LNCAP (cell line): ENCODE data around the gene BMPR2.

ENCODE experiments used
- TF ChIP-seq, protein P1 (sequence below): fragments of 450-650 bp; IDR thresholded peaks from 2 replicates; pipeline ENCODE4 v1.5.1; 2017; ENCODE audit warnings: mild to moderate bottlenecking

The BMPR2 gene

DNA sequence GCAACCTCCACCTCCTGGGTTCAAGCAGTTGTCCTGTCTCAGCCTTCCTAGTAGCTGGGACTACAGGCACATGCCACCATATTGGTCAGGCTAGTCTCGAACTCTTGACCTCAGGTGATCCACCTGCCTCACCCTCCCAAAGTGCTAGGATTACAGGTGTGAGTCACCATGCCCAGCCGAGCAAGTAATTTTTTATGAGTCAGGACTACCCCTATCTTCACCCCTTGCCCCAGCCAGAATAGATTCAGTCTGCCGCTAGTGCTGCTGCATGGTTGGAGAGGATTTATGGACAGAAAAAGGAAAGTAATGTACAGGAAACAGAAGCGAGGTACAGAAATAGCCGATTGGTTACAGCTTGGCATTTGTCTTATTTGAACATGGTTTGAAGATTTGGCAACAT, 48.9 kb downstream of the BMPR2 start:
- TF ChIP-seq, protein P1, sequence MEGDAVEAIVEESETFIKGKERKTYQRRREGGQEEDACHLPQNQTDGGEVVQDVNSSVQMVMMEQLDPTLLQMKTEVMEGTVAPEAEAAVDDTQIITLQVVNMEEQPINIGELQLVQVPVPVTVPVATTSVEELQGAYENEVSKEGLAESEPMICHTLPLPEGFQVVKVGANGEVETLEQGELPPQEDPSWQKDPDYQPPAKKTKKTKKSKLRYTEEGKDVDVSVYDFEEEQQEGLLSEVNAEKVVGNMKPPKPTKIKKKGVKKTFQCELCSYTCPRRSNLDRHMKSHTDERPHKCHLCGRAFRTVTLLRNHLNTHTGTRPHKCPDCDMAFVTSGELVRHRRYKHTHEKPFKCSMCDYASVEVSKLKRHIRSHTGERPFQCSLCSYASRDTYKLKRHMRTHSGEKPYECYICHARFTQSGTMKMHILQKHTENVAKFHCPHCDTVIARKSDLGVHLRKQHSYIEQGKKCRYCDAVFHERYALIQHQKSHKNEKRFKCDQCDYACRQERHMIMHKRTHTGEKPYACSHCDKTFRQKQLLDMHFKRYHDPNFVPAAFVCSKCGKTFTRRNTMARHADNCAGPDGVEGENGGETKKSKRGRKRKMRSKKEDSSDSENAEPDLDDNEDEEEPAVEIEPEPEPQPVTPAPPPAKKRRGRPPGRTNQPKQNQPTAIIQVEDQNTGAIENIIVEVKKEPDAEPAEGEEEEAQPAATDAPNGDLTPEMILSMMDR = no peak

DNA sequence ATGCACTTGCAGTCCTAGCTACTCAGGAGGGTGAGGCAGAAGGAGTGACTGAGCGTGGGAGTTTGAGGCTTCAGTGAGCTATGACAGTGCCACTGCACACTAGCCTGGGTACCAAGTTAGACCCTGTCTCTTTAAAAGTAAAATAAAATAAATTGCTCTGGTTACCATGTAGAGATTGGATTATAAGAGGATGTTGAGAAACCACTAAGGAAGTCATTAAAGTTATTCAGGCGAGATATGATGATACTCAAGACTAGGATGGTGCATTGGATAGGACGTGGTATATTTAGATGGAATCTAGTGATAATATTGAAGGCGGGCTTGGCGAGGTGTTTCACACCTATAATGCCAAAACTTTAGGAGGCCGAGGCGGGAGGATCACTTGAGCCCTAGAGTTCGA, 50.6 kb downstream of the BMPR2 start:
- TF ChIP-seq, protein P1 = no peak

DNA sequence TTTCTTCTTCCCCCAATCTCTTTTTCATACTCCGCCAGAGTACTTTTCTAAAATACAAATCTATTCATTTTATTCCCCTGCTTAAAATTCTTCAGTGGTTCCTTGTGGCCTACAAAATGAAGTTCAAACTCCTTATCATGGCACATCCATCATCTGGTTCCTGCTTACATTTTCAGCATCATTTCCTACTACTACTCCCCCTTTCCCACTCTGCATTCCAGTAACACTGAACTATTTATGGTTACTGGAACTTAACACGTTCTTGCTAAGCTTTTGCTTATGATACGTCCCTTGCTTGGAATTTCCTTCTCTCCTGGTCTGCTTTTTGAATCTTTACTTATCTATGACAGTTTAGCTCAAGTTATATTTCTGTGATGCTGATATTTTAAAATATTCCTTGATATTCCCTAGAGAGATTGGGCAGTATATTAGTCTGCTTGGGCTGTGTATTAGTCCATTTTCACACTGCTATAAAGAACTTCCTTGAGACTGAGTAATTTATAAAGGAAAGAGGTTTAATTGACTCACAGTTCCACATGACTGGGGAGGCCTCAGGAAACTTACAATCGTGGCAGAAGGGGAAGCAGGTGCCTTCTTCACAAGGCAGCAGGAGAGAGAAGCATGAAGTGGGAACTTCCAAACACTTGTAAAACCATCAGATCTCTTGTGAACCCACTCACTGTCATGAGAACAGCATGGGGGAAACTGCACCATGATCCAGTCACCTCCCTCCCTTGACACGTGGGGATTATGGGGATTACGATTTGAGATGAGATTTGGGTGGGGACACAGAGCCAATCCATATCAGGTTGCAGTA, 53.2 kb downstream of the BMPR2 start:
- TF ChIP-seq, protein P1 = no peak

DNA sequence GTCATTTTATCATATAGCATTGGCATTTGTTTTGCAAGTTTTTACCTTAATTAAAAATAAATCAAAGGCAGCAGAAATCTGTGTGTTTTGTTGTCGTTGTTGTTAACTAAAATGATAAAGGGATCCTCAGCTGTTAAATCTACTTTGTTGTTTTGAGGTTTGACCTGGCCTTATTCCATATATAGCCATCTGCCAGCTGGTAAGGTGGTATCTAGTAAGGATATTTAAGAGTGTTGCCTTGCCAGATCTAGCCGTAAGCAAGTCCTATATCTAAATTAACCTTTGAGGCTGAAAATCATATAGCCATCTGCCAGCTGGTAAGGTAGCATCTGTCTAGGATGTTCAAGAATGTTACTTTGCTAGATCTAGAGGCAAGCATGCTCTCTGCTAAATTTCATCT, 56.6 kb downstream of the BMPR2 start:
- TF ChIP-seq, protein P1 = no peak

DNA sequence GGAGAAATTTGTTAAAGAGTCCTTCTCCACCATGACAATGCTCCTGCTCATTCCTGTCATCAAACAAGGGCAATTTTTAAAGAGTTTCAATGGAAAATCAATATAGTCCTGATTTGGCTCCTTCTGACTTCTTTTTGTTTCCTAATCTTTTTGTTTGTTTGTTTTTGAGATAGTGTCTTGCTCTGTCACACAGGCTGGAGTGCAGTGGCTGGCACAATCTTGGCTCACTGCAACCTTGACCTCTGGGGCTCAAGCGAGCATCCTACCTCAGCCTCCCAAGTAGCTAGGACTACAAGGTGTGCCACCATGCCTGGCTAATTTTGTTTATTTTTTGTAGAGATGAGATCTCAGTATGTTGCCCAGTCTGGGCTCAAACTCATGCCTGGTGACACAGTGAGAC, 58.3 kb downstream of the BMPR2 start:
- TF ChIP-seq, protein P1 = no peak

DNA sequence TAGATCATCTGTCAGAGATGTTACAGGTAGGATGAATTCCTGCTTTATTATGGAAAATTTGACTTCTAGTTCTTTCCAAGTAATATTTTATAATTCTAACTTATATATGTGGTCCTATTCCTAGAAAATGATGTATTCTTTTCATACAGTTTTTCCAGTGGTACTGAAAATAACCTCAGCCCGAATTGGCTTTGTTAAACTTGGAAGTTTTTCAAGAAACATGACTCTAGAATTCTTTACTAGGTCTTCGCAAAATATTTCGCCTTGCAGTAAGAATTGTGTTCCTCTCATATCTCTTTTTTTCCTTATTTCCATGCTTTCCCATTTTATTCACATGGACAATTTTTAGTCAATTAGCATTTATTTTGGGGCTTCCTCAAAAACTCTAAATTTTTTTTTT, 60.5 kb downstream of the BMPR2 start:
- TF ChIP-seq, protein P1 = no peak

DNA sequence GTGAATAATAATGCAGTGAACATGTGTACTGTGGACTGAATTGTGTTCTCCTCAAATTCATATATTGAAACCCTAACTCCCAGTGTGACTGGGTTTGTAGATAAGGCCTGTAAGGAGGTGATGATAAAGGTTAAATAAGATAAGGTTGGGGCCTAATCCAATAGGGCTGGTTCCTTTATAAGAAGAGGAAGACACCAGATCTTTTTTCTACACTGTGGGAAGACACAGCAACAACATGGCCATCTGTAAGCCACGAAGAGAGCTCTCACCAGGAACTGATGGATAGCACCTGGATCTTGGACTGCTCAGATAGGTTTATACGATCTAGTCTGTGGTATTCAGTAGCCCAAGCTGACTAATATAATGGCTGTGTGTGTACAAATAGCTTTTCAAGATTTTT, 66.8 kb downstream of the BMPR2 start:
- TF ChIP-seq, protein P1 = no peak

DNA sequence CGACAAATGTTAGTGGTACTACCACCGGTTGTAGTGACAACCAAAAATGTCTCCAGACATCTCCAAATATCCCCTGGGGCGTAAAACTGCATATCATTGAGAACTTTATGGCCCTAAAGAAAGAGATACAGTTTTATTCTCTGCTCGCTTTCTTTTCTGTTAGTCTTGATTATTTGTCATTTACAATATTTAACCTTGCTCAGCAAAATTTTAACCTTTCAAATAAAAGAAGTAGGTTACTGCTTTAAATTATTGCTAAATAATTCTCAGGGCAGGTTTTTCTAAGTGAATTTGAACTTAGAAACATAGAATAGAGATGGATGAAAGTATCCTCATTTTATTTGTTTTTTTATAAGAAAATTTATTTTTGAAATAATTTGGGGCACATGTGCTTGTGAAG, 67.9 kb downstream of the BMPR2 start:
- TF ChIP-seq, protein P1 = no peak
